Measurements from ENCODE around the gene TNNI3K. TPM values are rescaled to one million over a fixed set of nuclear protein-coding genes. Genes with fewer than 3 reads are reported as not detected.
"Not testable (repeated sequence)": the region's sequence is repeated elsewhere in the genome, so short reads cannot be mapped to it uniquely, and the experiment has no call there.

The TNNI3K gene
- total RNA-seq, 1 donor from 2014 or later = not detected

- H3K36me3 Mint-ChIP-seq (ENCODE audit: low read depth) = no peaks in the 10 kb centered on the region
- no peak overlapping the region for H3K4me3 Mint-ChIP-seq
- no peaks in the 10 kb centered on the region for H3K4me1 Mint-ChIP-seq (ENCODE audit: low read depth)
- H3K27ac Mint-ChIP-seq = no peak overlapping the region
- no peaks in the 10 kb centered on the region for H3K9me3 Mint-ChIP-seq
- intact Hi-C loops (cut with micrococcal nuclease) = no loop called here
- H3K27me3 Mint-ChIP-seq (ENCODE audit: insufficient read depth) = no peaks in the 10 kb centered on the region
- no peak for DNase-seq (ENCODE audit: low spot score)
Measured at GRCh38 chr1:74237787-74238186, 2.6 kb downstream of the TNNI3K start.

- H3K9me3 Mint-ChIP-seq = no peaks in the 10 kb centered on the region
- H3K4me1 Mint-ChIP-seq (ENCODE audit: low read depth) = no peaks in the 10 kb centered on the region
- H3K4me3 Mint-ChIP-seq = no peak overlapping the region
- H3K27ac Mint-ChIP-seq = no peak overlapping the region
- intact Hi-C loops (cut with micrococcal nuclease) = no loop called here
- H3K36me3 Mint-ChIP-seq (ENCODE audit: low read depth) = no peaks in the 10 kb centered on the region
- DNase-seq (ENCODE audit: low spot score) = no peak
- H3K27me3 Mint-ChIP-seq (ENCODE audit: insufficient read depth) = peaks cover 2% of the 10 kb centered on the region
Measured at GRCh38 chr1:74245168-74245772, 10.1 kb downstream of the TNNI3K start.

- Mint-ChIP-seq H3K27me3 (ENCODE audit: insufficient read depth) (peaks cover 2% of the 10 kb centered on the region), H3K4me1 (ENCODE audit: low read depth) (no peaks in the 10 kb centered on the region), H3K9me3 (no peaks in the 10 kb centered on the region), H3K4me3 (no peak overlapping the region), H3K27ac (no peak overlapping the region), H3K36me3 (ENCODE audit: low read depth) (no peaks in the 10 kb centered on the region)
- intact Hi-C loops (cut with micrococcal nuclease) = no loop called here
- no peak for DNase-seq (ENCODE audit: low spot score)
Measured at GRCh38 chr1:74246315-74246714, 11.1 kb downstream of the TNNI3K start.

- Mint-ChIP-seq H3K4me3 (no peak overlapping the region), H3K4me1 (ENCODE audit: low read depth) (no peaks in the 10 kb centered on the region), H3K36me3 (ENCODE audit: low read depth) (no peaks in the 10 kb centered on the region), H3K27me3 (ENCODE audit: insufficient read depth) (peaks cover 2% of the 10 kb centered on the region), H3K9me3 (no peaks in the 10 kb centered on the region), H3K27ac (no peak overlapping the region)
- intact Hi-C loops (cut with micrococcal nuclease) = no loop called here
- no peak for DNase-seq (ENCODE audit: low spot score)
Measured at GRCh38 chr1:74247881-74248528, 12.8 kb downstream of the TNNI3K start.

GRCh38 chr1:74253243-74253824 lies 18.1 kb downstream of the TNNI3K start:
- H3K27ac Mint-ChIP-seq; H3K36me3 Mint-ChIP-seq (ENCODE audit: low read depth); H3K4me1 Mint-ChIP-seq (ENCODE audit: low read depth); H3K4me3 Mint-ChIP-seq; DNase-seq (ENCODE audit: low spot score); H3K27me3 Mint-ChIP-seq (ENCODE audit: insufficient read depth); H3K9me3 Mint-ChIP-seq; intact Hi-C loops (cut with micrococcal nuclease): not testable (repeated sequence)

GRCh38 chr1:74266001-74266400 lies 30.8 kb downstream of the TNNI3K start:
- DNase-seq (ENCODE audit: low spot score) = no peak
- no peaks in the 10 kb centered on the region for H3K9me3 Mint-ChIP-seq
- H3K27ac Mint-ChIP-seq = no peak overlapping the region
- H3K4me3 Mint-ChIP-seq = no peak overlapping the region
- H3K27me3 Mint-ChIP-seq (ENCODE audit: insufficient read depth) = no peaks in the 10 kb centered on the region
- no peaks in the 10 kb centered on the region for H3K36me3 Mint-ChIP-seq (ENCODE audit: low read depth)
- H3K4me1 Mint-ChIP-seq (ENCODE audit: low read depth) = no peaks in the 10 kb centered on the region
- intact Hi-C loops (cut with micrococcal nuclease) = no loop called here

- no peak for DNase-seq (ENCODE audit: low spot score)
- Mint-ChIP-seq H3K4me3 (no peak overlapping the region), H3K9me3 (no peaks in the 10 kb centered on the region), H3K27me3 (ENCODE audit: insufficient read depth) (no peaks in the 10 kb centered on the region), H3K36me3 (ENCODE audit: low read depth) (no peaks in the 10 kb centered on the region), H3K27ac (no peak overlapping the region), H3K4me1 (ENCODE audit: low read depth) (no peaks in the 10 kb centered on the region)
- intact Hi-C loops (cut with micrococcal nuclease) = no loop called here
Measured at GRCh38 chr1:74271503-74271902, 36.3 kb downstream of the TNNI3K start.

- Mint-ChIP-seq H3K4me3 (no peak overlapping the region), H3K27me3 (ENCODE audit: insufficient read depth) (no peaks in the 10 kb centered on the region), H3K36me3 (ENCODE audit: low read depth) (no peaks in the 10 kb centered on the region), H3K27ac (no peak overlapping the region), H3K4me1 (ENCODE audit: low read depth) (no peaks in the 10 kb centered on the region), H3K9me3 (no peaks in the 10 kb centered on the region)
- DNase-seq (ENCODE audit: low spot score) = no peak
- intact Hi-C loops (cut with micrococcal nuclease) = no loop called here
Measured at GRCh38 chr1:74280642-74281396, 45.6 kb downstream of the TNNI3K start.

- no peak overlapping the region for H3K4me3 Mint-ChIP-seq
Measured at GRCh38 chr1:74286414-74286813, 51.2 kb downstream of the TNNI3K start.

GRCh38 chr1:74314438-74314837 lies 79.3 kb downstream of the TNNI3K start:
- Mint-ChIP-seq H3K27ac (no peak overlapping the region), H3K27me3 (ENCODE audit: insufficient read depth) (no peaks in the 10 kb centered on the region), H3K36me3 (ENCODE audit: low read depth) (no peaks in the 10 kb centered on the region), H3K4me3 (no peak overlapping the region), H3K9me3 (no peaks in the 10 kb centered on the region), H3K4me1 (ENCODE audit: low read depth) (no peaks in the 10 kb centered on the region)
- DNase-seq (ENCODE audit: low spot score) = no peak
- intact Hi-C loops (cut with micrococcal nuclease) = no loop called here

More at GRCh38 chr1:74286414-74286813, 51.2 kb downstream of the TNNI3K start:
- Mint-ChIP-seq H3K27me3 (ENCODE audit: insufficient read depth) (peaks cover 2% of the 10 kb centered on the region), H3K4me1 (ENCODE audit: low read depth) (no peaks in the 10 kb centered on the region), H3K36me3 (ENCODE audit: low read depth) (no peaks in the 10 kb centered on the region), H3K9me3 (no peaks in the 10 kb centered on the region), H3K27ac (no peak overlapping the region)
- DNase-seq (ENCODE audit: low spot score) = no peak
- intact Hi-C loops (cut with micrococcal nuclease) = no loop called here

GRCh38 chr1:74316302-74316701 lies 81.1 kb downstream of the TNNI3K start:
- no peaks in the 10 kb centered on the region for H3K9me3 Mint-ChIP-seq
- no peak for DNase-seq (ENCODE audit: low spot score)
- no peak overlapping the region for H3K27ac Mint-ChIP-seq
- H3K4me1 Mint-ChIP-seq (ENCODE audit: low read depth) = no peaks in the 10 kb centered on the region
- H3K27me3 Mint-ChIP-seq (ENCODE audit: insufficient read depth) = no peaks in the 10 kb centered on the region
- no peak overlapping the region for H3K4me3 Mint-ChIP-seq
- intact Hi-C loops (cut with micrococcal nuclease) = no loop called here
- H3K36me3 Mint-ChIP-seq (ENCODE audit: low read depth) = no peaks in the 10 kb centered on the region

GRCh38 chr1:74317663-74318062 lies 82.5 kb downstream of the TNNI3K start:
- H3K36me3 Mint-ChIP-seq (ENCODE audit: low read depth) = no peaks in the 10 kb centered on the region
- H3K4me1 Mint-ChIP-seq (ENCODE audit: low read depth) = no peaks in the 10 kb centered on the region
- intact Hi-C loops (cut with micrococcal nuclease) = no loop called here
- DNase-seq (ENCODE audit: low spot score) = no peak
- H3K9me3 Mint-ChIP-seq = no peaks in the 10 kb centered on the region
- H3K27me3 Mint-ChIP-seq (ENCODE audit: insufficient read depth) = no peaks in the 10 kb centered on the region
- no peak overlapping the region for H3K4me3 Mint-ChIP-seq
- no peak overlapping the region for H3K27ac Mint-ChIP-seq

GRCh38 chr1:74323937-74324473 lies 88.8 kb downstream of the TNNI3K start:
- H3K36me3 Mint-ChIP-seq (ENCODE audit: low read depth) = no peaks in the 10 kb centered on the region
- intact Hi-C loops (cut with micrococcal nuclease) = no loop called here
- DNase-seq (ENCODE audit: low spot score) = no peak
- peaks cover 2% of the 10 kb centered on the region for H3K27me3 Mint-ChIP-seq (ENCODE audit: insufficient read depth)
- H3K27ac Mint-ChIP-seq = no peak overlapping the region
- no peaks in the 10 kb centered on the region for H3K9me3 Mint-ChIP-seq
- no peak overlapping the region for H3K4me3 Mint-ChIP-seq
- H3K4me1 Mint-ChIP-seq (ENCODE audit: low read depth) = no peaks in the 10 kb centered on the region

Measured in activated T-helper 1 cell treated with anti-CD3 and anti-CD28 coated beads, Interleukin-12 subunit alpha, Interleukin-12 subunit beta, Interleukin-2, Interleukin-4 antibody, amounts not matched to agents 30 ng/mL and 10 ng/mL and 1 ng/mL, durations not matched to agents 14 hours and 24 hours and 36 hours (primary cell).